ENCODE measurements around the gene C10orf53.

Gene C10orf53

DNA sequence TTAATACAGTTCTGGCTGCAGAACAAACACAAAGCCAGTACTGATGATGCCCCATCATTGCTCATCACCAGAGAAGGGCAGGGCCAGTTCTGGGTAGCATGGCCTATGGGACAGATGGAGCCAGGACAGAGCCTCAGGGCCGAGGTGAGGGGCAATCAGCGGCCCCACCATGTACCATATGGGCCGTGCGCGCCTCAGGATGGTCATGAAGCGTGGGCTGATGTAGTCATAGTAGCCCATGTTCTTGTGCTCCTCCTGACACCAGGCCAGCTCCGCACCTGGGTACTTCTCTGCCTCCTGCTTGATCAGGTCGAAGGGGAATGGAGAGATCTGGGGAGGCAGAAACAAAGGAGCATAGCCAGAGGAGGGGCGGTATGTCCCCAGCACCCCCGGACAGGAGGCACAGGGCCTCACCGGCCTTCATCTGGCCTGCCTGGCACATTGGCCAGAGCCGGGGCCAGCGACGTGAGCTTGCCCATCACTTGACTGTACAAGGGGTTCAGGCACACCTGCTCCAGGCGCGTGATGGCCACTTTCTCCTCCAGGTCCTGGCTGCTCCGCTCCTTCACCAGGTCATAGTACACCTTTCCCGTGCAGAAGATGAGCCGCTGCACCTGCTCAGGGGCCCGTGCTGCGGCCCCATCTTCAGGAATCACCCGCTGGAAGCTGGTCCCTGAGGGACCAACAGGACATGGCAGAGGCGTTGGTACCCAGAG is 56.6 kb downstream of the C10orf53 start:
- no peak for DNase-seq (ENCODE audit: low spot score)
- in situ Hi-C loops (cut with MboI; ENCODE audit: low pct_unique_long_range_greater_than_20kb, low sequenced_read_pairs, unreplicated experiment) = no loop called here
- TF ChIP-seq, protein P1, sequence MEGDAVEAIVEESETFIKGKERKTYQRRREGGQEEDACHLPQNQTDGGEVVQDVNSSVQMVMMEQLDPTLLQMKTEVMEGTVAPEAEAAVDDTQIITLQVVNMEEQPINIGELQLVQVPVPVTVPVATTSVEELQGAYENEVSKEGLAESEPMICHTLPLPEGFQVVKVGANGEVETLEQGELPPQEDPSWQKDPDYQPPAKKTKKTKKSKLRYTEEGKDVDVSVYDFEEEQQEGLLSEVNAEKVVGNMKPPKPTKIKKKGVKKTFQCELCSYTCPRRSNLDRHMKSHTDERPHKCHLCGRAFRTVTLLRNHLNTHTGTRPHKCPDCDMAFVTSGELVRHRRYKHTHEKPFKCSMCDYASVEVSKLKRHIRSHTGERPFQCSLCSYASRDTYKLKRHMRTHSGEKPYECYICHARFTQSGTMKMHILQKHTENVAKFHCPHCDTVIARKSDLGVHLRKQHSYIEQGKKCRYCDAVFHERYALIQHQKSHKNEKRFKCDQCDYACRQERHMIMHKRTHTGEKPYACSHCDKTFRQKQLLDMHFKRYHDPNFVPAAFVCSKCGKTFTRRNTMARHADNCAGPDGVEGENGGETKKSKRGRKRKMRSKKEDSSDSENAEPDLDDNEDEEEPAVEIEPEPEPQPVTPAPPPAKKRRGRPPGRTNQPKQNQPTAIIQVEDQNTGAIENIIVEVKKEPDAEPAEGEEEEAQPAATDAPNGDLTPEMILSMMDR (IDR thresholded peaks at IDR 0.05; ENCODE audit: extremely low read depth, insufficient read depth, missing control alignments) = no peak

DNA sequence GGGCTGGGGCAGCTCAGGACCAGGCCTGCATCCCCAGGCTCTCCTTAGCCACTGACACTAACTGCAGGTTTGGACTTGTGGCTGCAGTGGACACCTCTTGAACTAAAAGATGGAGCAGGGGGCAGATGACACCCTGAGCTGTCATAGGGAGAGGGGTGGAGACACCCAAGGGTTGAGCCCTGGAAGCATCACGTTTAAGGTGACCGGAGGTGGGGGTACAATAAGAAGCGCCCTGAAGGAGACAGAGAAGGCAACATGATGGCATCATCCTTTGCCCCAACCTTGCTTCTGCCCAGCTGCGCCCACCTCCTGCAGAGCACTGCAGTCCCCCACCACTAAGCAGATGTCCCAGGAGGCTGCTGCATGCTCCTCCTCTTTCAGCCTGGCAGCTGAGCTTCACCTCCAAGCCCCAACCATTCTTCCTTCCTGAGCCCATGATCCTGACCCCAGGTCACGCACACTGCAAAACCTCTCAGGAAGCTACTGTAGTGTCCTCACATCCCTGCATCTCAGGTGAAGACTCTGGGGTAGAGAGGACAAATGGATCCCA is 57.2 kb downstream of the C10orf53 start:
- TF ChIP-seq, protein P1 (IDR thresholded peaks at IDR 0.05; ENCODE audit: extremely low read depth, insufficient read depth, missing control alignments) = no peak
- no peak for DNase-seq (ENCODE audit: low spot score)
- in situ Hi-C loops (cut with MboI; ENCODE audit: low pct_unique_long_range_greater_than_20kb, low sequenced_read_pairs, unreplicated experiment) = no loop called here

GRCh38 chr10:49737474-49738201 is 58.2 kb downstream of the C10orf53 start:
- no peak for DNase-seq (ENCODE audit: low spot score)
- in situ Hi-C loops (cut with MboI; ENCODE audit: low pct_unique_long_range_greater_than_20kb, low sequenced_read_pairs, unreplicated experiment) = no loop called here
- TF ChIP-seq, protein P1 (IDR thresholded peaks at IDR 0.05; ENCODE audit: extremely low read depth, insufficient read depth, missing control alignments) = no peak

DNA sequence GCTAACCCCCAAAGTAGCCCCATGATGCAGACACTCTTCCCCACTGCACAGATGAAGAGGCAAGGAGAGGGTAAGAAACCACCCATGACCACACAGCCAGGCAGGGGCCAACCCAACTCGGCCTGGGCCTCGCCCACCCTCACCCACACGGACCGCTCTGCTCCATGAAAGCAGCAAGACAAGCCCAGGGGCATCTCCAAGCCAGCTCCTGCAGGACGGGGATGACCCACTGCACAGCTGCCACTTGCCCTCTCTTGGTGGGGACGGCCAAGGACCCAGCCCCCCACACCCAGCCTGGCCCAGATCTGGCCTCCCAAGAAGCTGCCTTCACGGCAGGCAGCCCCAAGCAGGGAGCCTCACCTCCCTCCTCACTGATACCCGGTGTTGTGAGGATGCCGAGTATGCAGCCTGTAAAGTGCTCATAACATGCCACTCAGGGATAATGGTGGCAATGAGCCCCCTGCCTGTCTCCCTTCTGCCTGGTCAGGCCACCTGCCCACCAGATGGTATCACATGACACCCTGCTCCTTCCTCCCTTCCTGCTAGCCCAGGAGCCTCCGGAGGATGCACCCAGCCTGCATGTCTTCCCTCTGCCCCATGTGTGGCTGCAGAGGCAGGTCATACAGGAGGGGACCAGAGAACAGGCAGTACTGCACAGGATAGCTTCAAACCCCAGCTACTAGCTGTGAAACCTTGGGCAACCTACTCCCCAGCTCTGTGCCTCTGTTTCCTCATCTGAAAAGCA is 59.3 kb downstream of the C10orf53 start:
- TF ChIP-seq, protein P1 (IDR thresholded peaks at IDR 0.05; ENCODE audit: extremely low read depth, insufficient read depth, missing control alignments) = no peak
- no peak for DNase-seq (ENCODE audit: low spot score)
- in situ Hi-C loops (cut with MboI; ENCODE audit: low pct_unique_long_range_greater_than_20kb, low sequenced_read_pairs, unreplicated experiment) = no loop called here

GRCh38 chr10:49739426-49739825 is 60.0 kb downstream of the C10orf53 start:
- in situ Hi-C loops (cut with MboI; ENCODE audit: low pct_unique_long_range_greater_than_20kb, low sequenced_read_pairs, unreplicated experiment) = no loop called here
- DNase-seq (ENCODE audit: low spot score) = no peak
- TF ChIP-seq, protein P1 (IDR thresholded peaks at IDR 0.05; ENCODE audit: extremely low read depth, insufficient read depth, missing control alignments) = no peak

GRCh38 chr10:49740346-49741107 is 61.1 kb downstream of the C10orf53 start:
- in situ Hi-C loops (cut with MboI; ENCODE audit: low pct_unique_long_range_greater_than_20kb, low sequenced_read_pairs, unreplicated experiment) = no loop called here
- DNase-seq (ENCODE audit: low spot score) = no peak
- TF ChIP-seq, protein P1 (IDR thresholded peaks at IDR 0.05; ENCODE audit: extremely low read depth, insufficient read depth, missing control alignments) = no peak
